Prostate gland (tissue), 2 donors: Measurements from ENCODE around the gene SMAD5. TPM values are rescaled to one million over a fixed set of nuclear protein-coding genes. Genes with fewer than 3 reads are reported as not detected.

Source experiments
- DNase-seq: peaks from one replicate; pipeline ENCODE4 v3.0.0-alpha.2; 2019; ENCODE audit warnings: low spot score
- H3K27ac ChIP-seq, 2 donors: fragments of 200-600 bp; sonication (generic); 2 replicates each; pipeline ENCODE4 v1.5.1; 2017 to 2019
- H3K27me3 ChIP-seq: fragments of 200-600 bp; sonication (generic); replicated peaks from 2 replicates; pipeline ENCODE4 v1.5.1; 2019; ENCODE audit not compliant: insufficient read depth
- H3K36me3 ChIP-seq, 2 donors: fragments of 200-600 bp; sonication (generic); 1 replicate in 1 of 2; 2 replicates in 1 of 2; pipeline versions ENCODE4 v1.5.1 to v1.8.1; 2017 to 2019
- H3K4me1 ChIP-seq: fragments of 200-600 bp; sonication (generic); replicated peaks from 2 replicates; pipeline ENCODE4 v1.5.1; 2019
- H3K4me3 ChIP-seq, 2 donors: fragments of 200-600 bp; sonication (generic); 2 replicates each; pipeline ENCODE4 v1.5.1; 2017 to 2019
- H3K9me3 ChIP-seq: fragments of 200-600 bp; sonication (generic); 2 replicates; pipeline ENCODE4 v1.5.1; 2017
- POLR2A ChIP-seq: fragments of 450-650 bp; IDR thresholded peaks from one replicate; pipeline ENCODE4 v1.6.1; 2016; ENCODE audit warnings: antibody characterized with exemption, mild to moderate bottlenecking
- POLR2AphosphoS5 ChIP-seq: sonication (generic); formaldehyde crosslinking; IDR thresholded peaks from one replicate; pipeline ENCODE4 v1.6.1; 2017; ENCODE audit warnings: antibody characterized with exemption
- WGBS: methylation state at CpG from one replicate; pipeline ENCODE4 v1.1.5; 2018; 5-methylcytosine and 5-hydroxymethylcytosine counted together
- intact Hi-C: fragments of 100-400 bp; cut with DNase I; formaldehyde crosslinking; loops from one replicate; pipeline ENCODE4 v1.14.2; 2022
- total RNA-seq, 2 donors: library from RNA; depleted of rRNA; stranded (reverse); fragments of >200 nt; gene quantifications; one replicate each; pipeline ENCODE4 v1.1.0, GENCODE V29; 2016
- TF ChIP-seq, protein P1 (sequence below), 4 experiments: fragments of 200-600 bp in 2 of 4; fragments of 450-650 bp in 2 of 4; sonication (generic) in 2 of 4; IDR thresholded peaks; 1 replicate in 3 of 4; 2 replicates in 1 of 4; pipeline ENCODE4 v1.5.1; 2016 to 2019; ENCODE audit warnings: antibody characterized with exemption in 4 of 4, mild to moderate bottlenecking in 2 of 4, moderate library complexity in 2 of 4

The SMAD5 gene
- total RNA-seq, 2 donors from 2014 or later: 34.2 to 37.3 TPM

DNA sequence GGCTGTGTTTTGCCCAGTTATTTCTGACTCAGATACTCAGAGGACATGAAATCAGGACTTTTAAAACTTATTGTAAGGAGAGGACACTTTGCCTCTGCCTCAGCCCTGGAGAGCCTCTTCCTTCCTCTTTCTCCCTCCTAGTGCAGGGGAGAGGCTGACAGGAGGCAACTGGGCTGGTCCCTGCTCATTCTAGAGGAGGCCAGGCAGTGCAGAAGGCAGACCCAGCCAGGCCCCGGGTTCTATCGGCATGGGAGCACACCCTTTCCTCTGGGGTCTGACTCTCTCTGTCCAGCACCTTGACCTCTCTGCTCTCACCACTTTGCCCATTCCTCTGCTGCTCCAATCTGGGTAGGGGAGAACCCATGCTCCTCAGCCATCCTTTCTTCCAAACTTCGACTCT lies 76.3 kb downstream of the SMAD5 start:
- Histone ChIP-seq H3K36me3 (no peaks in the 10 kb centered on the region), H3K27me3 (no peaks in the 10 kb centered on the region), H3K9me3 (no peaks in the 10 kb centered on the region), H3K27ac (no peak overlapping the region), H3K4me1 (no peaks in the 10 kb centered on the region), H3K4me3 (no peak overlapping the region)
- DNase-seq: no peak
- intact Hi-C loops: no loop called here
- WGBS: 72% methylated on average over 3 of the region's 3 CpGs
- TF ChIP-seq POLR2A (no peak), POLR2AphosphoS5 (no peak)
- TF ChIP-seq, protein P1, sequence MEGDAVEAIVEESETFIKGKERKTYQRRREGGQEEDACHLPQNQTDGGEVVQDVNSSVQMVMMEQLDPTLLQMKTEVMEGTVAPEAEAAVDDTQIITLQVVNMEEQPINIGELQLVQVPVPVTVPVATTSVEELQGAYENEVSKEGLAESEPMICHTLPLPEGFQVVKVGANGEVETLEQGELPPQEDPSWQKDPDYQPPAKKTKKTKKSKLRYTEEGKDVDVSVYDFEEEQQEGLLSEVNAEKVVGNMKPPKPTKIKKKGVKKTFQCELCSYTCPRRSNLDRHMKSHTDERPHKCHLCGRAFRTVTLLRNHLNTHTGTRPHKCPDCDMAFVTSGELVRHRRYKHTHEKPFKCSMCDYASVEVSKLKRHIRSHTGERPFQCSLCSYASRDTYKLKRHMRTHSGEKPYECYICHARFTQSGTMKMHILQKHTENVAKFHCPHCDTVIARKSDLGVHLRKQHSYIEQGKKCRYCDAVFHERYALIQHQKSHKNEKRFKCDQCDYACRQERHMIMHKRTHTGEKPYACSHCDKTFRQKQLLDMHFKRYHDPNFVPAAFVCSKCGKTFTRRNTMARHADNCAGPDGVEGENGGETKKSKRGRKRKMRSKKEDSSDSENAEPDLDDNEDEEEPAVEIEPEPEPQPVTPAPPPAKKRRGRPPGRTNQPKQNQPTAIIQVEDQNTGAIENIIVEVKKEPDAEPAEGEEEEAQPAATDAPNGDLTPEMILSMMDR (IDR thresholded peaks at IDR 0.05): no peak

DNA sequence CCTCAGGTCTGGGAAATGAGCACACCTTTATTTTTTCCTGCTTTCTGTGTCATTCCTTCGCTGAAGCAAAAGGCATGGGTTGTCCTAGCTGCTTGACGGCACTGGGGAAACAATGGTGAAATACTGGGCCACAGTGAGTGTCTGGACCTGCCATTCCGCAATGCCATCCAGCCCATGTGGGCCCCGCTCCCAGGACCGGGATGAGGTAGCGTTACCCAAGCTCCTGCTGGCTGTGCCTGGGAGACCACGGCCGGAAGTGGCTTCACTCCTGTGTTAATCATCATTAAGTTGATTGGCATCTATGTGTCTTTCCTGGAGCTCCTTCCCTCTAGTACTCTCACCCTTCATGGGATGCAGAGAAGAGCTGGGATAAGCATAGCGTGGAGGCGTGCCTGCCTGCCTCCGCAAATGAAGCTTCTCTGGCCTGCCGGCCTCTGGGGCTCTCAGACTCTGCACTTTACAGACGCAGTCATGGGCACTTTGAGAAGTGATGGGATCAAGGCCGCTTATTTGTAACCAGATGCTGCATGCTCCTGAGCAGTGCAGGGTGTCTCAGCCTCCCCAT lies 76.8 kb downstream of the SMAD5 start:
- WGBS: 93% methylated on average over 14 of the region's 14 CpGs
- intact Hi-C loops: no loop called here

DNA sequence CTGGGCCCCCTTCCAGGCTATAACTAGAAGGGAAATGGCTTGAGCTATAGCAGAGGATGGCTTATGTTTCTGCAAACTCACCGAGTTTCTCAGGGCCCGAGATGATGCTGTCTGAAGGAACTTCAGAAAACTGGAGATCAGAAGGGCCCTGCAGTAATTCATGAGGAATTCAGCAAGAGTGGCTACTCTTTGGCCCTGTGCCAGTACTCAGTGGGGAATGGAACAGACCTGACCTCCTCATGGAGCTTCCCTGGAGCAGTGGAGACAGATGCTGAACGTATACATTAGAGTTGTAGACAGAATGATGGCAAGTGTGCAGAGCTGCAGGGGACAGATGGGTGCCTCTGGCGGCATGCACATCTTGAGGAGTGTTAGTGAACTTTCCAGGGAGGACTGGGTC lies 77.6 kb downstream of the SMAD5 start:
- 79% methylated on average over 4 of the region's 4 CpGs for whole genome bisulfite sequencing
- Histone ChIP-seq H3K27me3 (no peaks in the 10 kb centered on the region), H3K4me1 (no peaks in the 10 kb centered on the region), H3K9me3 (no peaks in the 10 kb centered on the region), H3K36me3 (no peaks in the 10 kb centered on the region), H3K4me3 (no peak overlapping the region), H3K27ac (no peak overlapping the region)
- DNase-seq: no peak
- TF ChIP-seq POLR2A (no peak), POLR2AphosphoS5 (no peak)
- TF ChIP-seq, protein P1 (IDR thresholded peaks at IDR 0.05): no peak
- intact Hi-C loops: loop anchor here (5.0 to 10.0 kb wide), 2 partner anchors 323 to 645 kb away; no protein-coding TSS in a partner anchor

More for the DNA sequence above, 76.8 kb downstream of the SMAD5 start:
- H3K9me3 ChIP-seq: no peaks in the 10 kb centered on the region
- no peaks in the 10 kb centered on the region for H3K4me1 ChIP-seq
- no peak overlapping the region for H3K4me3 ChIP-seq
- DNase-seq: no peak
- TF ChIP-seq POLR2AphosphoS5: no peak
- TF ChIP-seq, protein P1 (IDR thresholded peaks at IDR 0.05): no peak
- TF ChIP-seq POLR2A: no peak
- no peaks in the 10 kb centered on the region for H3K36me3 ChIP-seq
- H3K27ac ChIP-seq: no peak overlapping the region
- no peaks in the 10 kb centered on the region for H3K27me3 ChIP-seq

DNA sequence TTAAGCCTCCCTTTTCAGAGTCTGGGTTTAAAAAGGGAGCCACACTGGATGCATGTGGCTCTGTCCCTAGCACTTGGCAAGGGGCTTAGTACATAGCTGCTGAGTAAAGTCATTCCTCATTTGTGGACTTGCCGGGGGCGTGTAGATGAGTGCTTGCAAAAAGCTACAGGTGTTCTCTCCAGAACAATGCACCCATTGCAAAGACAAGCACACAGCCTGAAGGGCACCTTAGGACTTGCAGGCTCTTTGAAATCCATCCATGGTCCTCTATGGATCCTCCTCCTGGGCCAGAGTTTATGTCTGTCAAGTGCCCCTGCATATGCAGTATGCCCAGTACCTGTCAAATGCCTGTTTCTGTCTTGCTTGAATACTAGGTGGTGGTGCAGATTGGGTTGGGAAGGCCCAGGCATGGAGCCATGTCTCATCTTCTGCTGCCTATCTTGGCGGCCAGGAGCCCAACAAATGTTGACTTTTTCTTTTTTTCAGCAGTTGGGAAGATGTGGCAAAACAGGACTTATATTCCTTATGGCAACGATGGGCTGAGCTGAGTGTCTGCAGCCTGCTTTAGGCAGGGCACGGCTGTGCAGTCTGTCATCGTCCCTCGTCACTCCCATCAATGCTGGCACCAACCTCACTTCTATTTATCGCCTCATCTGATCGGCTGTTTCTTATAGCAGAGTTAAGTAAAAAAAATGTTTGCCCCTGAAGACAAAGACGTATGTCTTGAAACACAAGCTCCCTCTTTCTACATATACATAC lies 78.8 kb downstream of the SMAD5 start:
- no peaks in the 10 kb centered on the region for H3K27me3 ChIP-seq

More for the DNA sequence above, 78.8 kb downstream of the SMAD5 start:
- intact Hi-C loops: loop anchor here (5.0 to 10.0 kb wide), 2 partner anchors 324 to 647 kb away; no protein-coding TSS in a partner anchor
- H3K4me1 ChIP-seq: no peaks in the 10 kb centered on the region
- H3K9me3 ChIP-seq: no peaks in the 10 kb centered on the region
- no peak overlapping the region for H3K4me3 ChIP-seq
- WGBS: 80% methylated on average over 10 of the region's 10 CpGs
- no peak overlapping the region for H3K27ac ChIP-seq
- DNase-seq: no peak
- H3K36me3 ChIP-seq: no peaks in the 10 kb centered on the region
- TF ChIP-seq POLR2AphosphoS5 (no peak), POLR2A (no peak)
- TF ChIP-seq, protein P1 (IDR thresholded peaks at IDR 0.05): no peak
